ENCODE measurements around the gene SLC30A1. TPM values are rescaled to one million over a fixed set of nuclear protein-coding genes. Genes with fewer than 3 reads are reported as not detected.

SLC30A1 gene
- total RNA-seq, 1 experiment from 2014 or later, result 6.7 TPM

- no peaks in the 10 kb centered on the region for H3K9me2 ChIP-seq (replicated peaks; ENCODE audit: low read length)
- H3K4me1 ChIP-seq (ENCODE audit: insufficient read depth, low read length), result peaks cover 16% of the 10 kb centered on the region
- POLR2A ChIA-PET (ENCODE audit: unreplicated experiment), result no interaction called here
- intact Hi-C loops (cut with micrococcal nuclease), result no loop called here
- H3K4me3 ChIP-seq (ENCODE audit: low read length), result no peak overlapping the region
- H3K36me3 ChIP-seq (ENCODE audit: low read depth, low read length), result no peaks in the 10 kb centered on the region
- no peaks in the 10 kb centered on the region for H4K20me1 ChIP-seq (ENCODE audit: low read length)
- TF ChIP-seq EZH2phosphoT487 (IDR thresholded peaks at IDR 0.05; ENCODE audit: borderline replicate concordance, low read length), result no peak
- TF ChIP-seq CTCF (conservative IDR thresholded peaks at IDR 0.05; ENCODE audit: low read depth, low read length), result no peak
- no peak for TF ChIP-seq EZH2 (IDR thresholded peaks at IDR 0.05; ENCODE audit: low read length, unreplicated experiment)
- no peaks in the 10 kb centered on the region for H3K79me2 ChIP-seq (ENCODE audit: low read length)
- H3K4me2 ChIP-seq (ENCODE audit: low read length), result no peak overlapping the region
- H2AFZ ChIP-seq (ENCODE audit: low read length), result no peak overlapping the region
- no peak overlapping the region for H3K27ac ChIP-seq (ENCODE audit: low read length)
- H3F3A ChIP-seq (ENCODE audit: low read length, unreplicated experiment), result no peaks in the 10 kb centered on the region
- no TSS peak for BruUV-seq (replicated peaks)
- CTCF ChIA-PET, result no interaction called here
- H3K27me3 ChIP-seq (ENCODE audit: low read length), result no peaks in the 10 kb centered on the region
- ATAC-seq (no peak), DNase-seq (no peak)
- no peaks in the 10 kb centered on the region for H3K9me3 ChIP-seq (ENCODE audit: low read length)
- H3K9ac ChIP-seq (ENCODE audit: low read length), result no peak overlapping the region
These were observed 19.6 kb upstream of the SLC30A1 start for GRCh38 chr1:211598514-211598913.

GRCh38 chr1:211596418-211597181 lies 17.6 kb upstream of the SLC30A1 start:
- Histone ChIP-seq H3K79me2 (ENCODE audit: low read length) (no peaks in the 10 kb centered on the region), H2AFZ (ENCODE audit: low read length) (no peak overlapping the region), H3K4me1 (ENCODE audit: insufficient read depth, low read length) (no peaks in the 10 kb centered on the region; the same call in 1 of the 2 replicates), H3K4me3 (ENCODE audit: low read length) (no peak overlapping the region), H3K9me3 (ENCODE audit: low read length) (no peaks in the 10 kb centered on the region), H3K27me3 (ENCODE audit: low read length) (no peaks in the 10 kb centered on the region), H3F3A (ENCODE audit: low read length, unreplicated experiment) (no peaks in the 10 kb centered on the region), H3K36me3 (ENCODE audit: low read depth, low read length) (no peaks in the 10 kb centered on the region), H4K20me1 (ENCODE audit: low read length) (no peaks in the 10 kb centered on the region), H3K9me2 (replicated peaks; ENCODE audit: low read length) (no peaks in the 10 kb centered on the region), H3K4me2 (ENCODE audit: low read length) (no peak overlapping the region), H3K27ac (ENCODE audit: low read length) (no peak overlapping the region), H3K9ac (ENCODE audit: low read length) (no peak overlapping the region)
- DNase-seq, result no peak
- POLR2A ChIA-PET (ENCODE audit: unreplicated experiment), result no interaction called here
- CTCF ChIA-PET, result no interaction called here
- no peak for TF ChIP-seq EZH2 (IDR thresholded peaks at IDR 0.05; ENCODE audit: low read length, unreplicated experiment)
- no peak for TF ChIP-seq CTCF (conservative IDR thresholded peaks at IDR 0.05; ENCODE audit: low read depth, low read length)
- TF ChIP-seq EZH2phosphoT487 (IDR thresholded peaks at IDR 0.05; ENCODE audit: borderline replicate concordance, low read length), result no peak
- ATAC-seq, result no peak
- BruUV-seq (replicated peaks), result no TSS peak
- intact Hi-C loops (cut with micrococcal nuclease), result no loop called here

- Histone ChIP-seq H3K4me2 (ENCODE audit: low read length) (no peak overlapping the region), H3K27ac (ENCODE audit: low read length) (no peak overlapping the region), H2AFZ (ENCODE audit: low read length) (no peak overlapping the region), H3K9ac (ENCODE audit: low read length) (no peak overlapping the region), H3K36me3 (ENCODE audit: low read depth, low read length) (no peaks in the 10 kb centered on the region), H3K79me2 (ENCODE audit: low read length) (no peaks in the 10 kb centered on the region), H3K27me3 (ENCODE audit: low read length) (no peaks in the 10 kb centered on the region), H3K4me1 (ENCODE audit: insufficient read depth, low read length) (no peaks in the 10 kb centered on the region; the same call in 1 of the 2 replicates), H4K20me1 (ENCODE audit: low read length) (no peaks in the 10 kb centered on the region), H3K9me2 (replicated peaks; ENCODE audit: low read length) (no peaks in the 10 kb centered on the region), H3K4me3 (ENCODE audit: low read length) (no peak overlapping the region), H3F3A (ENCODE audit: low read length, unreplicated experiment) (no peaks in the 10 kb centered on the region), H3K9me3 (ENCODE audit: low read length) (no peaks in the 10 kb centered on the region)
- CTCF ChIA-PET, result no interaction called here
- DNase-seq (no peak), ATAC-seq (no peak)
- intact Hi-C loops (cut with micrococcal nuclease), result no loop called here
- BruUV-seq (replicated peaks), result no TSS peak
- POLR2A ChIA-PET (ENCODE audit: unreplicated experiment), result no interaction called here
- TF ChIP-seq CTCF (conservative IDR thresholded peaks at IDR 0.05; ENCODE audit: low read depth, low read length) (no peak), EZH2 (IDR thresholded peaks at IDR 0.05; ENCODE audit: low read length, unreplicated experiment) (no peak), EZH2phosphoT487 (IDR thresholded peaks at IDR 0.05; ENCODE audit: borderline replicate concordance, low read length) (no peak)
These were observed 16.5 kb upstream of the SLC30A1 start for GRCh38 chr1:211595419-211595818.

All from PC-3 (cell line).